ENCODE results near the gene SLC6A9. TPM values are rescaled to one million over a fixed set of nuclear protein-coding genes. Genes with fewer than 3 reads are reported as not detected.
A peak's percentile ranks its signal among the peaks of the same experiment; 100 is the strongest.

Gene SLC6A9
- total and polyA plus RNA-seq, 2 of the 8 experiments (the other 6 are each of a cell fraction or from before 2014, with no cell fraction given): 20.2 to 24.2 TPM

GRCh38 chr1:43947874-43948437 is 83.3 kb downstream of the SLC6A9 start:
- Histone ChIP-seq H3K4me3 (ENCODE audit: extremely low read depth in 1 of 4, insufficient read depth in 2 of 4, low read depth in 3 of 4, low read length in 4 of 4) (peak overlapping the region; percentile 44 to 90 (median 76); a peak in 6 of 8 replicates), H3K56ac (replicated peaks; ENCODE audit: insufficient read length, low read depth, low read length) (no peak overlapping the region), H3K23me2 (ENCODE audit: low read depth, low read length) (peaks cover 3% of the 10 kb centered on the region; the same call in 1 of the 2 replicates), H3K4me2 (ENCODE audit: insufficient read depth in 1 of 2, low read depth in 2 of 2, low read length in 2 of 2) (peak overlapping the region; percentile 66 to 98), H2BK120ac (replicated peaks; ENCODE audit: low read depth, low read length) (no peak overlapping the region), H2BK12ac (ENCODE audit: low read depth, low read length) (no peak overlapping the region), H3K79me2 (ENCODE audit: control insufficient read depth in 1 of 2, insufficient read depth in 2 of 2, low read length in 2 of 2) (no peaks in the 10 kb centered on the region), H2BK5ac (ENCODE audit: low read depth, low read length) (no peak overlapping the region), H2BK20ac (ENCODE audit: low read length) (no peak overlapping the region), H3K27me3 (replicated peaks in 1 of 4; ENCODE audit: control insufficient read depth in 3 of 4, extremely low read depth in 1 of 4, insufficient read depth in 3 of 4, low read length in 3 of 4) (no peaks in the 10 kb centered on the region), H3K27ac (ENCODE audit: low read depth, low read length) (no peak overlapping the region), H3K9me3 (ENCODE audit: insufficient read depth in 2 of 2, low read depth in 1 of 2, low read length in 1 of 2) (no peaks in the 10 kb centered on the region), H3K18ac (ENCODE audit: extremely low read depth, low read length) (no peak overlapping the region), H4K20me1 (replicated peaks in 1 of 2; ENCODE audit: control insufficient read depth in 1 of 2, insufficient read depth in 2 of 2, low read length in 2 of 2) (peaks cover 0 to 4% of the 10 kb centered on the region in 2 experiments), H3K23ac (ENCODE audit: insufficient read length) (no peak overlapping the region), H3K79me1 (ENCODE audit: low read depth, low read length) (peaks cover 3% of the 10 kb centered on the region; the same call in 1 of the 2 replicates), H3K4me1 (replicated peaks in 1 of 4; ENCODE audit: control insufficient read depth in 3 of 4, insufficient read depth in 4 of 4, low read length in 3 of 4) (peaks cover 0 to 13% (median 4%) of the 10 kb centered on the region in 4 experiments; a peak in 5 of 7 replicates), H3K36me3 (ENCODE audit: control insufficient read depth in 2 of 4, insufficient read depth in 4 of 4, low read length in 3 of 4) (no peaks in the 10 kb centered on the region; a peak in 1 of 8 replicates), H3K4ac (replicated peaks; ENCODE audit: insufficient read length, low read depth, low read length) (no peak overlapping the region), H4K8ac (ENCODE audit: extremely low read depth, insufficient read depth, low read length) (no peak overlapping the region), H3K9ac (replicated peaks in 1 of 4; ENCODE audit: extremely low read depth in 1 of 4, low read depth in 3 of 4, low read length in 3 of 4) (no peak overlapping the region), H4K5ac (ENCODE audit: insufficient read length, low read depth, low read length) (no peak overlapping the region), H2BK15ac (ENCODE audit: low read length) (no peak overlapping the region), H3K14ac (ENCODE audit: insufficient read length) (no peak overlapping the region), H2AK5ac (ENCODE audit: low read depth, low read length) (no peak overlapping the region), H2AFZ (ENCODE audit: low read length) (no peak overlapping the region), H4K91ac (replicated peaks; ENCODE audit: insufficient read length, low read length) (no peak overlapping the region)
- ChIA-PET POLR2A (ENCODE audit: partially characterized antibody) (interaction anchor here (1.1 to 6.8 kb wide), 7 partner anchors 11 to 180 kb away, joined by 3 to 29 read pairs (median 4); partner anchors contain the start of genes ATP6V0B, B4GALT2 and DPH2), CTCF (ENCODE audit: partially characterized antibody) (interaction anchor here (0.8 to 10.8 kb wide), 10 partner anchors 11 to 548 kb away, joined by 3 to 151 read pairs (median 7); partner anchors contain the start of genes ARTN and DPH2)
- DNase-seq (ENCODE audit: low read depth in 1 of 2, low spot score in 2 of 2): no peak
- no peak for FAIRE-seq
- 88% methylated on average over 2 of the region's 3 CpGs; no CpG with 5 or more reads in 1 of the 2 experiments for WGBS, 2 experiments (ENCODE audit: extremely low coverage in 1 of 2, insufficient coverage in 1 of 2, insufficient read length in 1 of 2, insufficient replicate concordance in 2 of 2, low coverage in 1 of 2, low lambda C conversion rate in 2 of 2, missing lambda C conversion rate in 1 of 2)
- TF ChIP-seq CTCF (IDR thresholded peaks at IDR 0.05; ENCODE audit: control extremely low read depth in 1 of 3, insufficient read depth in 1 of 3, low read depth in 1 of 3, low read length in 3 of 3) (no peak), KDM1A (IDR thresholded peaks at IDR 0.05; ENCODE audit: borderline replicate concordance, low read length) (no peak), TEAD4 (IDR thresholded peaks at IDR 0.05; ENCODE audit: low read depth, low read length) (no peak), CREB1 (IDR thresholded peaks at IDR 0.05) (no peak), TBP (IDR thresholded peaks at IDR 0.05; ENCODE audit: low read depth, low read length) (no peak), RXRA (IDR thresholded peaks at IDR 0.05; ENCODE audit: insufficient read depth, low read depth, low read length) (no peak), BCL11A (IDR thresholded peaks at IDR 0.05; ENCODE audit: low read depth in 2 of 2, low read length in 2 of 2) (no peak), SP2 (IDR thresholded peaks at IDR 0.05; ENCODE audit: low read length) (no peak), RBBP5 (IDR thresholded peaks at IDR 0.05; ENCODE audit: borderline replicate concordance, low read depth, low read length) (no peak), HDAC6 (IDR thresholded peaks at IDR 0.05; ENCODE audit: low read depth, low read length) (no peak)

Measured in H1 (cell line).